SJSA1 (cell line): Measurements from ENCODE around the gene PIGS. TPM values are rescaled to one million over a fixed set of nuclear protein-coding genes. Genes with fewer than 3 reads are reported as not detected.

ENCODE experiments used
- DNase-seq, 2 experiments: peaks; one replicate each; pipeline ENCODE4 v3.0.0-alpha.2; 2015 to 2020; ENCODE audit warnings: low spot score in 2 of 2, low read depth in 1 of 2
- H3K27ac ChIP-seq: fragments of 250-450 bp; sonication (Bioruptor Pico); 2 replicates; pipeline ENCODE4 v1.5.1; 2020; ENCODE audit warnings: mild to moderate bottlenecking, moderate library complexity
- H3K27me3 ChIP-seq: fragments of 250-450 bp; sonication (Bioruptor Pico); replicated peaks from 2 replicates; pipeline ENCODE4 v1.5.1; 2020; ENCODE audit warnings: mild to moderate bottlenecking, moderate library complexity
- H3K36me3 ChIP-seq: fragments of 250-450 bp; sonication (Bioruptor Pico); 2 replicates; pipeline ENCODE4 v1.5.1; 2020; ENCODE audit warnings: mild to moderate bottlenecking
- H3K4me1 ChIP-seq: fragments of 250-450 bp; sonication (Bioruptor Pico); replicated peaks from 2 replicates; pipeline ENCODE4 v1.6.1; 2021; ENCODE audit warnings: mild to moderate bottlenecking
- H3K4me3 ChIP-seq: fragments of 250-450 bp; sonication (Bioruptor Pico); 2 replicates; pipeline ENCODE4 v1.5.1; 2020; ENCODE audit warnings: mild to moderate bottlenecking
- H3K9me3 ChIP-seq: fragments of 250-450 bp; sonication (Bioruptor Pico); replicated peaks from 2 replicates; pipeline ENCODE4 v1.5.1; 2020; ENCODE audit warnings: mild to moderate bottlenecking
- total RNA-seq: library from RNA; depleted of rRNA; stranded (reverse); fragments of >200 nt; shearing (Covaris generic); gene quantifications from 2 replicates; pipeline ENCODE4 v1.2.3, GENCODE V29; 2014; rRNA removed

PIGS gene
- total RNA-seq, 1 experiment from 2014 or later = 81.8 TPM

GRCh38 chr17:28509789-28510188 lies 61.5 kb downstream of the PIGS start:
- Histone ChIP-seq H3K4me3 (no peak overlapping the region), H3K36me3 (no peaks in the 10 kb centered on the region), H3K4me1 (no peaks in the 10 kb centered on the region), H3K27ac (no peak overlapping the region), H3K9me3 (no peaks in the 10 kb centered on the region), H3K27me3 (peaks cover 62% of the 10 kb centered on the region)
- no peak for DNase-seq

- no peak for DNase-seq
- H3K27me3 ChIP-seq = peaks cover 66% of the 10 kb centered on the region
- H3K27ac ChIP-seq = no peak overlapping the region
- no peaks in the 10 kb centered on the region for H3K9me3 ChIP-seq
- H3K4me1 ChIP-seq = no peaks in the 10 kb centered on the region
- H3K36me3 ChIP-seq = no peaks in the 10 kb centered on the region
- no peak overlapping the region for H3K4me3 ChIP-seq
These were observed 63.1 kb downstream of the PIGS start for GRCh38 chr17:28508211-28508724.

GRCh38 chr17:28507567-28508203 lies 63.6 kb downstream of the PIGS start:
- Histone ChIP-seq H3K27me3 (peaks cover 67% of the 10 kb centered on the region), H3K4me1 (no peaks in the 10 kb centered on the region), H3K9me3 (no peaks in the 10 kb centered on the region), H3K27ac (no peak overlapping the region), H3K36me3 (no peaks in the 10 kb centered on the region), H3K4me3 (no peak overlapping the region)
- DNase-seq = no peak

DNA sequence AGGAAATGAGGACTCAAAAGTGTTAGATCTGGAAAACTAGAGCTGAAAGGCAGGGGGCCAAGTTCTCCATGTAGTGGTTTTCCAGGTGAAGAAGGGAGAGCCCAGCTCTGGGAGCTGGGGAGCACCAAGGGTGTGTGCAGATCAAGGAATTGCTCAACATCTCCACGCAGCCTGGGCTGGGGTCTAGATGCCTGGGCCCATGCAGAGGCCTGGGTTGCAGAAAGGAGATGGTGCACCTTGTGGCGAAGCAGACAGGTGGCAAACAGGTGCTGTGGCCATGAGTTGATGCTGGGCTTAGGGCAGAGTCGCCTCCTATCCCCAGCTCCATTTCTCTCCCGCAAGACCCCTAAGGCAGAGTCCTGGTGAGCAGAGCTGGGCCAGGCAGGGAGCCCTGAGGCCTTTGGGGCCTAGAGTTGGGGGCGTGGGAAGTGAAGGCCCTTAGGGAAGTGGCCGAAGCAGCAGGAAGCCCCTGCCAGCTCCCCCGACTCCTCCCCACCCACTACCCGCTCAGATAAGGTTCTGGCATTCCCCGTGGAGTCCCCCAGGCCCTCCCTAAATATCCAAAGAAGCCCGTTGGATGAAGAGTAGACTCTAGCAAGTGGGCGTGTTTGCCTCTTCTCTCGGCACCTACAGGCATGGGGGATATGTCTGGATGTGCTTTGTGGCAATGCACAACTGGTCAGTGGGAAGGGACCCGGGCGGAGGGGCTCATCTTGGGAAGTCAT lies 64.4 kb downstream of the PIGS start:
- H3K9me3 ChIP-seq = no peaks in the 10 kb centered on the region
- peaks cover 66% of the 10 kb centered on the region for H3K27me3 ChIP-seq
- DNase-seq = no peak
- H3K4me3 ChIP-seq = no peak overlapping the region
- H3K36me3 ChIP-seq = no peaks in the 10 kb centered on the region
- no peak overlapping the region for H3K27ac ChIP-seq
- no peaks in the 10 kb centered on the region for H3K4me1 ChIP-seq

DNA sequence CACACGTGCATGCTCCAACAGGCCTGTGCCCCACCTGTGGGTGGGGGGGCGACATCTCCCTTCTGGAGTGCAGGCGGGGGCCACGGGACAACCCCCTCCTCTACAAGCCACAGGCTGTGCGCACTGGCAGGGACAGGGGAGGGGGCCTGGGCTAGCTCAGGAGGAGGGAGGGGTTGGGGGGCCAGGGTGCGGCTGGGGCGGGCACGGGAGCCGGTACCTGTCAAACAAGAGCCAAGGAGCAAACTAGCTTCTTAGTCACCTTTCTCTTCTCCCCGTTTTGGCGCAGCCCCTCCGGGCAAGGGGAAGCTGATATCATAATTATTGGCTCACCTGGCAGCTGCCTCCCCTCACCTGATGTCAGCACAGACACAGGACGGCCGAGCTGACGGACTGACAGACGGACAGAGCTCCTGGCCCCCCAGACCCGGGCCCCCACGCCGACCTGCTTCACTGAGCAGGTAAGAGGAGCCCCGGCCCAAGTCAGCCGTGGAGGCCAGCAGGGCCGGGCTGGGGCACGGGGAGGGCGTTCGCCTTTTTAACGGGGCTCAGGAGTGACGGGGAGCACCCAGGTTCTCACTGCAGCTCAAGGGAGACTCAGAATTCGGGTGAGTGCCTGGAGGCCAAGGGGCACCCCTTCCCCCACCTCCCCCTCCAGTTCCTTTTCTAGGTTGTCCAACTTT lies 65.2 kb downstream of the PIGS start, which contains the start of gene FOXN1:
TSS of gene FOXN1 (plus strand) at position 363 of the 680 bp plus-strand sequence. CDS start 17,622 bp downstream, outside the sequence.
- H3K9me3 ChIP-seq = no peaks in the 10 kb centered on the region
- DNase-seq = no peak
- H3K27me3 ChIP-seq = peaks cover 60% of the 10 kb centered on the region
- H3K4me1 ChIP-seq = no peaks in the 10 kb centered on the region
- H3K4me3 ChIP-seq = no peak within 1 kb of the TSS
- no peaks in the 10 kb centered on the region for H3K36me3 ChIP-seq
- H3K27ac ChIP-seq = no peak within 1 kb of the TSS

- Histone ChIP-seq H3K4me3 (no peak overlapping the region), H3K27me3 (peaks cover 48% of the 10 kb centered on the region), H3K36me3 (no peaks in the 10 kb centered on the region), H3K27ac (no peak overlapping the region), H3K4me1 (no peaks in the 10 kb centered on the region), H3K9me3 (no peaks in the 10 kb centered on the region)
- no peak for DNase-seq
These were observed 67.9 kb downstream of the PIGS start for GRCh38 chr17:28503420-28503819.

Other genes with a start within 250 kb of the PIGS start
- 40.2 and 52.1 TPM in 2 replicates for gene IFT20, start 236.1 kb downstream of the PIGS start, total RNA-seq
- gene TNFAIP1, start 235.8 kb downstream of the PIGS start, total RNA-seq = 30.0 and 30.1 TPM in 2 replicates
- gene POLDIP2, start 214.0 kb downstream of the PIGS start, total RNA-seq = 110 and 125 TPM in 2 replicates
- gene SEBOX, start 206.3 kb downstream of the PIGS start, total RNA-seq = not detected in 2 replicates
- gene VTN, start 201.2 kb downstream of the PIGS start, total RNA-seq = 0.08 TPM in 1 of 2 replicates, not detected in the other
- 10.8 and 18.0 TPM in 2 replicates for gene SARM1, start 199.8 kb downstream of the PIGS start, total RNA-seq
- 1.8 and 2.5 TPM in 2 replicates for gene SLC46A1, start 165.3 kb downstream of the PIGS start, total RNA-seq
- not detected in 2 replicates for gene SLC13A2, start 97.9 kb downstream of the PIGS start, total RNA-seq
- not detected in 2 replicates for gene FOXN1, start 65.2 kb downstream of the PIGS start, total RNA-seq
- 19.7 and 27.2 TPM in 2 replicates for gene UNC119, start 18.9 kb downstream of the PIGS start, total RNA-seq
- 6.1 and 9.4 TPM in 2 replicates for gene ALDOC, start 5.4 kb upstream of the PIGS start, total RNA-seq
- gene SPAG5, start 27.5 kb upstream of the PIGS start, total RNA-seq = 105 and 108 TPM in 2 replicates
- 5.0 TPM in 1 of 2 replicates, not detected in the other for gene RSKR, start 42.7 kb upstream of the PIGS start, total RNA-seq
- 52.0 and 58.8 TPM in 2 replicates for gene BLTP2, start 73.6 kb upstream of the PIGS start, total RNA-seq
- gene SDF2, start 90.4 kb upstream of the PIGS start, total RNA-seq = 59.8 and 125 TPM in 2 replicates
- 25.9 and 39.3 TPM in 2 replicates for gene SUPT6H, start 90.7 kb upstream of the PIGS start, total RNA-seq
- 0.53 and 0.69 TPM in 2 replicates for gene PROCA1, start 140.4 kb upstream of the PIGS start, total RNA-seq
- 1,039 and 1,435 TPM in 2 replicates for gene RAB34, start 146.3 kb upstream of the PIGS start, total RNA-seq
- gene RPL23A, start 148.5 kb upstream of the PIGS start, total RNA-seq = 591 and 789 TPM in 2 replicates
- gene TLCD1, start 154.7 kb upstream of the PIGS start, total RNA-seq = 1.6 TPM in 1 of 2 replicates, not detected in the other
- 1.1 and 2.2 TPM in 2 replicates for gene NEK8, start 157.3 kb upstream of the PIGS start, total RNA-seq
- gene TRAF4, start 172.5 kb upstream of the PIGS start, total RNA-seq = 38.4 and 51.0 TPM in 2 replicates